H1 (cell line): Measurements from ENCODE around the gene IL17REL. TPM values are rescaled to one million over a fixed set of nuclear protein-coding genes. Genes with fewer than 3 reads are reported as not detected.

Experiments
- TCF12 ChIP-seq: IDR thresholded peaks from 2 replicates; pipeline ENCODE4 v1.6.1; 2011; ENCODE audit warnings: low read depth, mild to moderate bottlenecking, low read length
- polyA plus RNA-seq, 7 experiments: library from polyadenylated mRNA; depleted of rRNA in 3 of 7; stranded (reverse) in 5 of 7; unstranded in 2 of 7; fragments of >200 nt in 5 of 7; fragments of 200-250 nt in 2 of 7; gene quantifications; 1 replicate in 5 of 7; 2 replicates in 1 of 7; 4 replicates in 1 of 7; pipeline versions ENCODE4 v1.2.1 to v1.2.3, GENCODE V29; 2011 to 2013; ENCODE audit warnings: missing spikeins in 2 of 7, mixed read lengths in 2 of 7
- total RNA-seq: library from RNA; stranded (reverse); fragmentation: NEBNext Ultra II Directional; extraction: Animal tissue kit (Norgen Biotek cat#: 25700); gene quantifications from 2 replicates; pipeline ENCODE4 v1.2.1, GENCODE V29; 2021

IL17REL gene
- total and polyA plus RNA-seq, 2 of the 8 experiments (the other 6 are each of a cell fraction or from before 2014, with no cell fraction given): 0.15 to 0.20 TPM

DNA sequence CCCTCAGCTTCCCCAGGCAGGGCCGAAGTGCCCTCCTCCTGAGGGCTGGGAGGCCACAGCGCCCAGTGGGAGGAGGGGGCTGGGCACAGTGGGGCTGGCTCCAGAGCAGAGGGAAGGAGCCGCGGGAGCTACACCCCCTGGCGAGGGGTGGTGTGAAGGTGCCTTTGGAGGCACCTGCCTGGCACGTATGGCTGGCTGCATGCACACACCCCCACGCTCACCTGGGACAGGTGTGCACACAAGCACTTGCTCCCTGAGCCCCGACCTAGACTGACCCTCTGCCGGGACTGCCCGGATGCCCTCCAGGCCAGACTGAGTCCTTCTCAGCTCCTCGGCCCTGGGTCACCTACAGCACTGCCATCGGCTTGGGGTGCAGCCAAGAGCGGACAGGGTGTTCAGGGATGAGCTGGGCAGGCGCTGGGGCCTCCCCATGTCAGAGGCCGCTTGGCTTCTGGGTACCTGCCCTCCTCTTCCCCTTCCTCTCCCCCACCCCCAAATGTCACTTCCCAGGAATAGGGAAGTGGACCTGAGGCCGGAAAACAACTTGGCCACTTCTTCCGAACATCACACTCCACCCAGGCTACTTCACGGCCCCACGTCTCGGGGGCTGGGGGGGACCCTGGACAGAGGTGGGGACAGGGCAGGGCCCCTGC lies 59.4 kb downstream of the IL17REL start (continued):
- no peak for TF ChIP-seq TCF12
